HG03280 (cell line): ENCODE data around the gene DLG2.

Source experiments
- ATAC-seq: cut with Tn5 transposase; IDR thresholded peaks from one replicate; pipeline ENCODE4 v1.9.1; 2021; ENCODE audit warnings: mild to moderate bottlenecking, moderate library complexity; ENCODE audit not compliant: unreplicated experiment

The DLG2 gene

GRCh38 chr11:84420271-84420670 is 1206.9 kb downstream of the DLG2 start:
- no peak for ATAC-seq

- ATAC-seq = no peak
Measured at GRCh38 chr11:84419616-84420015, 1207.5 kb downstream of the DLG2 start.

- no peak for ATAC-seq
Measured at GRCh38 chr11:84414920-84415319, 1212.2 kb downstream of the DLG2 start.

- ATAC-seq = no peak
Measured at GRCh38 chr11:84413549-84413948, 1213.6 kb downstream of the DLG2 start.

GRCh38 chr11:84412862-84413261 is 1214.3 kb downstream of the DLG2 start:
- ATAC-seq = no peak

- no peak for ATAC-seq
Measured at GRCh38 chr11:84408946-84409411, 1218.2 kb downstream of the DLG2 start.

- ATAC-seq = no peak
Measured at GRCh38 chr11:84407091-84407490, 1220.1 kb downstream of the DLG2 start.

- no peak for ATAC-seq
Measured at GRCh38 chr11:84398017-84398626, 1229.0 kb downstream of the DLG2 start.

- no peak for ATAC-seq
Measured at GRCh38 chr11:84396521-84396920, 1230.6 kb downstream of the DLG2 start.

- no peak for ATAC-seq
Measured at GRCh38 chr11:84390441-84391078, 1236.6 kb downstream of the DLG2 start.

GRCh38 chr11:84389696-84390095 is 1237.4 kb downstream of the DLG2 start:
- no peak for ATAC-seq

GRCh38 chr11:84384731-84385130 is 1242.4 kb downstream of the DLG2 start:
- ATAC-seq = no peak

GRCh38 chr11:84383576-84383975 is 1243.6 kb downstream of the DLG2 start:
- no peak for ATAC-seq

- ATAC-seq = no peak
Measured at GRCh38 chr11:84381666-84382065, 1245.5 kb downstream of the DLG2 start.

GRCh38 chr11:84372381-84372950 is 1254.7 kb downstream of the DLG2 start:
- no peak for ATAC-seq

GRCh38 chr11:84358034-84358433 is 1269.1 kb downstream of the DLG2 start:
- ATAC-seq = no peak

- no peak for ATAC-seq
Measured at GRCh38 chr11:84355911-84356310, 1271.2 kb downstream of the DLG2 start.

GRCh38 chr11:84345597-84345996 is 1281.5 kb downstream of the DLG2 start:
- ATAC-seq = no peak

- ATAC-seq = no peak
Measured at GRCh38 chr11:84345027-84345426, 1282.1 kb downstream of the DLG2 start.

GRCh38 chr11:84339796-84340195 is 1287.3 kb downstream of the DLG2 start:
- no peak for ATAC-seq

- ATAC-seq = no peak
Measured at GRCh38 chr11:84333221-84333620, 1293.9 kb downstream of the DLG2 start.

GRCh38 chr11:84322211-84322610 is 1304.9 kb downstream of the DLG2 start:
- no peak for ATAC-seq
